Spleen (tissue), 11 donors: ENCODE measurements around the gene ZGPAT. TPM values are rescaled to one million over a fixed set of nuclear protein-coding genes. Genes with fewer than 3 reads are reported as not detected.

Experiments used
- DNase-seq: peaks from one replicate; pipeline ENCODE4 v3.0.0-alpha.2; 2020
- H3K27ac ChIP-seq, 8 donors: fragments of 200-600 bp; sonication (generic) in 7 of 8; 1 replicate in 4 of 8; 2 replicates in 4 of 8; pipeline versions ENCODE4 v1.5.0 to v1.8.0; 2016 to 2021; ENCODE audit warnings: inconsistent platforms in 4 of 8, mild to moderate bottlenecking in 4 of 8, moderate library complexity in 1 of 8
- H3K27me3 ChIP-seq, 7 donors: fragments of 200-600 bp; sonication (generic) in 6 of 7; replicated peaks in 1 of 7; 1 replicate in 4 of 7; 2 replicates in 3 of 7; pipeline versions ENCODE4 v1.5.0 to v1.8.0; 2016 to 2021; ENCODE audit warnings: inconsistent platforms in 3 of 7, mild to moderate bottlenecking in 1 of 7
- H3K36me3 ChIP-seq, 6 donors: fragments of 200-600 bp; sonication (generic) in 5 of 6; 1 replicate in 4 of 6; 2 replicates in 2 of 6; pipeline versions ENCODE4 v1.5.0 to v1.8.0; 2016 to 2021; ENCODE audit warnings: inconsistent platforms in 2 of 6
- H3K4me1 ChIP-seq, 6 donors: fragments of 200-600 bp; sonication (generic) in 5 of 6; 1 replicate in 3 of 6; 2 replicates in 3 of 6; pipeline versions ENCODE4 v1.5.0 to v1.8.0; 2016 to 2021; ENCODE audit warnings: inconsistent platforms in 3 of 6
- H3K4me3 ChIP-seq, 8 donors: fragments of 200-600 bp; sonication (generic) in 7 of 8; 1 replicate in 4 of 8; 2 replicates in 4 of 8; pipeline versions ENCODE4 v1.5.0 to v1.8.0; 2016 to 2021; ENCODE audit warnings: inconsistent platforms in 4 of 8, mild to moderate bottlenecking in 4 of 8, moderate library complexity in 2 of 8
- H3K9me3 ChIP-seq, 8 donors: fragments of 200-600 bp; sonication (generic) in 7 of 8; 1 replicate in 4 of 8; 2 replicates in 4 of 8; pipeline versions ENCODE4 v1.5.0 to v1.8.0; 2016 to 2021; ENCODE audit warnings: inconsistent platforms in 4 of 8
- CTCF ChIP-seq, 11 experiments: fragments of 200-600 bp in 7 of 11; fragments of 450-650 bp in 4 of 11; sonication (generic) in 4 of 11; IDR thresholded peaks in 8 of 11; conservative IDR thresholded peaks in 3 of 11; 1 replicate in 7 of 11; 2 replicates in 4 of 11; pipeline versions ENCODE4 v1.4.0 to v1.8.0; 2016 to 2021; ENCODE audit warnings: antibody characterized with exemption in 11 of 11, inconsistent platforms in 4 of 11, mild to moderate bottlenecking in 1 of 11
- POLR2A ChIP-seq, 3 donors: fragments of 450-650 bp; IDR thresholded peaks; one replicate each; pipeline ENCODE4 v1.5.1; 2017; ENCODE audit warnings: antibody characterized with exemption in 3 of 3, mild to moderate bottlenecking in 1 of 3
- POLR2AphosphoS5 ChIP-seq, 3 donors: sonication (generic); formaldehyde crosslinking; IDR thresholded peaks; one replicate each; pipeline ENCODE4 v1.5.1; 2017; ENCODE audit warnings: antibody characterized with exemption in 3 of 3
- WGBS, 5 donors: extraction: QIAGEN DNeasy Blood & Tissue Kit in 3 of 5; methylation state at CpG; one replicate each; pipeline versions ENCODE4 v1.1.5 to v1.1.7; 2013 to 2018; 5-methylcytosine and 5-hydroxymethylcytosine counted together
- intact Hi-C: fragments of 100-400 bp; cut with DNase I; formaldehyde crosslinking; loops from one replicate; pipeline ENCODE4 v1.15.0; 2023; ENCODE audit warnings: low total_unique reads
- polyA plus RNA-seq, 3 donors: library from polyadenylated mRNA; stranded (reverse); fragments of 200-250 nt; gene quantifications; one replicate each; pipeline ENCODE4 v1.2.1, GENCODE V29; 2013
- total RNA-seq, 7 donors: library from RNA; depleted of rRNA in 3 of 7; stranded (reverse); fragments of >200 nt in 3 of 7; fragmentation: NEBNext Ultra II Directional in 4 of 7; extraction: Animal tissue kit (Norgen Biotek cat#: 25700) in 4 of 7; gene quantifications; one replicate each; pipeline versions ENCODE4 v1.1.0 to v1.2.1, GENCODE V29; 2016 to 2021
- donor health status: healthy with polysubstance abuse.
- donor health status: DM: no; HTN: no; CAD: no; lungs with moderate emphysema.
- donor health status: DM: no; HTN: no; CAD: no.
- donor health status: Bipolar disorder and iron deficiency.
- donor health status: healthy.
- donor health status: DM: no; HTN: no; CAD: no.
- donor health status: DM: yes; HTN: yes; CAD: no.

The ZGPAT gene
- total and polyA plus RNA-seq, 10 donors, result 23.6 to 72.8 (median 38.2) TPM

- peaks cover 3 to 25% (median 15%) of the 10 kb centered on the region in 6 donors for H3K4me1 ChIP-seq
- no peak overlapping the region for H3K4me3 ChIP-seq
- intact Hi-C loops, result no loop called here
- TF ChIP-seq POLR2A (IDR thresholded peaks at IDR 0.05) (no peak), POLR2AphosphoS5 (IDR thresholded peaks at IDR 0.05) (no peak), CTCF (IDR thresholded peaks at IDR 0.05 in 8 of 11, conservative IDR thresholded peaks at IDR 0.05 in 3 of 11) (no peak)
- peaks cover 0 to 84% (median 54%) of the 10 kb centered on the region in 6 donors for H3K36me3 ChIP-seq
- H3K9me3 ChIP-seq, result no peaks in the 10 kb centered on the region
- WGBS, 5 donors, result 84 to 97% (median 93%) methylated on average over 13 to 26 of the region's 26 CpGs
- no peak overlapping the region for H3K27ac ChIP-seq
- H3K27me3 ChIP-seq, result no peaks in the 10 kb centered on the region
- DNase-seq, result no peak
Measured at GRCh38 chr20:63663332-63664066, 44.3 kb upstream of the ZGPAT start.

DNA sequence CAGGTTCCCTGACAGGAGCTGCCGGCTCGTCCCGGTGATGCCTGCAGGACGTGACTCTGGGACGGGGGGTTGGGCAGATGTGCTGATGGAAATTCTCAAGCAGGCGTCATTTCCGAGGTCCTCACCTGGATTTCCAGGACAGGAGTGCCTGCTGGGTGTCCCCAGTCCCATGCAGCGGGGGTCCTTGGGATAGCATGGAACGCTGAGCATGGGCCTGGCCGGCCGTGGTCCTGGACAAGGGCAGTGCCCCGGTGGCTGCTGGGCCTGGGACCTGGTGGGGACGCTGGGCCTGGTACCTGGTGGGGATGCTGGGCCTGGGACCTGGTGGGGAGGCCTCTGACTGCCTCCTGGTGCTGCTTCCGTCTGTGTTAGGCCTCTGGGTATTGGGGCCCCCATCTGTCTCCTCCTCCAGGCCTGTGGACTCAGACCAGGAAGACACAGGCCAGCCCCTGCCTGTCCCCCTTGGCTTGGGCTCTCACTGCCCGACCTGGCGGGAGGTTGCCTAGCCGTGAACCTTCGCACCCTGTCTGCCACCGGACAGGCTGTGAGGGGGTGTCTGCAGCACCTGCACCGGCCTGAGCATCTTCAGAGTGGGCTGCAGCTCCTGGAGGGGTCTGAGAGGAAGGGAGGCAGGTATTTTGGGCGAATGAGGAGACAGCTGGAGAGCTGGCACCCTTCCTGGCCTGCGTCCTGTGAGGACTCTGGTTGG lies 43.5 kb upstream of the ZGPAT start:
- DNase-seq, result no peak
- Histone ChIP-seq H3K4me1 (peaks cover 3 to 18% (median 7%) of the 10 kb centered on the region in 6 donors), H3K9me3 (no peaks in the 10 kb centered on the region), H3K4me3 (no peak overlapping the region), H3K27ac (no peak overlapping the region), H3K36me3 (peaks cover 4 to 92% (median 61%) of the 10 kb centered on the region in 6 donors), H3K27me3 (no peaks in the 10 kb centered on the region)
- no peak for TF ChIP-seq POLR2A (IDR thresholded peaks at IDR 0.05)
- no peak for TF ChIP-seq POLR2AphosphoS5 (IDR thresholded peaks at IDR 0.05)
- no peak for TF ChIP-seq CTCF (IDR thresholded peaks at IDR 0.05 in 8 of 11, conservative IDR thresholded peaks at IDR 0.05 in 3 of 11)
- intact Hi-C loops, result no loop called here
- WGBS, 5 donors, result 88 to 94% (median 92%) methylated on average over 13 to 22 of the region's 22 CpGs

DNA sequence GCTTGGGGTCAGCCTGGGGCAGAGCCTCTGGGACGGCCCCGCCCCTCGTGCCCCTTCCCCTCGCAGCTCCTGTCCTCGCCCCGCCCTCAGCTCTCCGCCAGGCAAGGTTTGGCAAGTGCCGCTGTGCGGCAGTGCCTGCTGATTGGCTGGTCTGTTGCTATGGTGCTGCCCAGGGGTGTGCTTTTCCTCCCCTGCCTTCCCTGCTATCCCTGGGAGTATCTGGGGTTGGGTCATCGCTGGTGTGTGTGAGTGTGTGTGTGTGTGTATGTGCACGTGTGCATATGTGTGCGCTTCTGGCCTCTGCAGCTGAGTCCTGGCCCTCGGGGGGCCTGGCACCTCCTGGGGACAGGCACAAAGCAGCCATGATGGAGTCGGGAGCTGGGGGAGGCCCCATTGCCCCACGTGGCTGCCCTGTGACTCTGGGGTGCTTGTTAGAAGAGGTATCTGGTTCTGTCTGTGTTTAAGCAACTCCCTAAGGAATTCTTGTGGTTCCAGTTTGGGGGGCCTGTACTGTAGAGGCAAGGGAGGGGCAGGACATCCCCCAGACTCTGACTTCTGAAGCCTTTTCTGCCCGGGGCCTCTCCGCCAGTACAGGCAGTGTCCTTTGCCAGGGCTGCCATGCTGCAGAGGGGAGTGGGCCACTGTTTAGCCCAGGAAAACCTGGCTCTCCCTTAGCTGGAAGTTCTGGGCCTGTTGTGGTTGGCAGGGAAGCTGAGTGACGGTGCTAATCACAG lies 42.8 kb upstream of the ZGPAT start:
- no peak for DNase-seq
- H3K4me3 ChIP-seq, result no peak overlapping the region
- 70 to 87% (median 83%) methylated on average over 9 to 18 of the region's 18 CpGs for WGBS, 5 donors

More for the DNA sequence above, 42.8 kb upstream of the ZGPAT start:
- no peak overlapping the region for H3K27ac ChIP-seq
- H3K36me3 ChIP-seq, result peaks cover 4 to 93% (median 62%) of the 10 kb centered on the region in 6 donors
- no peaks in the 10 kb centered on the region for H3K27me3 ChIP-seq
- peaks cover 0 to 10% (median 2%) of the 10 kb centered on the region in 6 donors for H3K4me1 ChIP-seq
- no peaks in the 10 kb centered on the region for H3K9me3 ChIP-seq
- intact Hi-C loops, result no loop called here
- TF ChIP-seq POLR2A (IDR thresholded peaks at IDR 0.05), result no peak
- TF ChIP-seq CTCF (IDR thresholded peaks at IDR 0.05 in 8 of 11, conservative IDR thresholded peaks at IDR 0.05 in 3 of 11), result no peak
- no peak for TF ChIP-seq POLR2AphosphoS5 (IDR thresholded peaks at IDR 0.05)
